Left hindlimb (tissue), 1 donor: Measurements from ENCODE around the gene MESP2.

ENCODE experiments used
- DNase-seq: peaks from one replicate; pipeline ENCODE4 v3.0.0-alpha.2; 2018

Gene MESP2

DNA sequence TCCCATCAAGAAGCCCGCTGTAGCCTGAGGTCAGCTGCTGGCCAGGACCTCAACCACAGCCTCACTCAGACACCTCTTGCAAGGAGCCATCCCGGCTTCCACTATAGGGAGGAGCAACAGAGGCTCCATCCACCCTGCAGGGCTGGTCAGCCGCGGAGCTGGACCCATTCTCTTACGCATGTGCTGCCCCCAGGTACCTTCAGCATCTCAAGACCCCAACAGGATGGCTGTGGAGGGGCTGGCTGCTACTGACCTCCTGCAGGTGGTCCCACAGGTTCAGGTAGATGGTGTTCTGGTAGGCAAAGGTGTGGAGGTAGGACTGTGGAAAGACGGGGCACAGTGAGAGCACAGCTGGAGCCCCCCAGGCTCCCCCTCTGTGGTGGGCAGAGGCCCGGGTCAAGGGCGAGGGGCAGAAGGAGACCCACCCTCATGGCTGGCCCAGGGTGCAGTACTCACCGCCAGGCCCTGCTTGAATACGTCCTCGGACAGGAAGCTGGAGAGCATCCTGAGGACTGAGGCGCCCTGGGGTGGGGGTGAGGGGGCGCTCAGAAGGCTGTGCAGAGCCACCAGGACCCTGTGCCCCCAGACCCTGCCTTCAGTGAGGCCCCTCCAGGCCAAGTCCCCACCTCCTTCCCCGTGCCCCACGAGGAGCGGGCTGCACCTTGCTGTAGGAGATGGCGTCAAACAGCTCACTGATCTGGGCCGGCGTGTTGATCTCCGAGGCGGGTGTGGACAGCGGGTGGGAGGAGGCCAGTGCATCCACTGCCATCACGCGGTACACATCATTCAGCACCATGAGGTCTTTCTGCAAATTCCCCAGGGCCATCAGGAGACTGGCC lies 27.1 kb downstream of the MESP2 start:
- DNase-seq = no peak

DNA sequence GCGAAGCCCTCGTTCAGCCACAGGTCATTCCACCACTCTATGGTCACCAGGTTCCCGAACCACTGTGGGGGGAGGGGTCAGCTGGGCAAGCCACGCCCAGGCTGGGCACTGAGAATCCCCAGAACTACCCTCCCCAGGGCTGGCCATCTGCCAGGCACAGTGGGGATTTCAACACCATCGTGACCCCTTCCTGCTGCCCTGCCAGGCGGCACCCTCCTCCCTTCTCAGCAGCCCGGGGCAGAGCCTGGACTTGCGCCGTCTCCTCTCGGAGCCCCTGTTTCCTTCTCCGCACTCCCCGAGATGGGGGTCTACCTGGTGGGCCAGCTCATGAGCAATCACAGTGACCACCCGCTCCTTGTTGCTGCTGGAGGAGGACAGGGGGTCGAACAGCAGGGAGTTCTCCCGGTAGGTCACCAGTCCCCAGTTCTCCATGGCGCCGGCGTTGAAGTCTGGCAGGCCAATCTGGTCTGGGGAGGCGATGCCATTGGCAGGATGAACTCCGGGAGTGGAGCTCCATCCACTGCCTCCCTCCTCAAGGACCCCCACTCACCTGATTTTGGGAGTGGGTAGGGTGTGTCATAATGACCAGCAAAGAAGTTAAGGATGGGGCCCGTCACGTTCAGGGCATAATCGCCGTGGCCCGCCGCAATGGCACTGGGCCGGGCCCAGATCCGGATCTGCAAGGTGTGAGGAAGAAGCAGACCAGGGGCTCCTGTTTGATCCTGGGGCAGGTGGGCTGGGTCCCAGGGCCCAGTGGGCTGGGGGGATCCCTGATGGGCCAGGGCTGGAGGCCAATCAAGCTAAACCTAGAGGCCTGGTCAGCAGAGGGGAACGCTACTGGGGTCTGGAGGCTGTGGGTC lies 28.0 kb downstream of the MESP2 start:
- no peak for DNase-seq

DNA sequence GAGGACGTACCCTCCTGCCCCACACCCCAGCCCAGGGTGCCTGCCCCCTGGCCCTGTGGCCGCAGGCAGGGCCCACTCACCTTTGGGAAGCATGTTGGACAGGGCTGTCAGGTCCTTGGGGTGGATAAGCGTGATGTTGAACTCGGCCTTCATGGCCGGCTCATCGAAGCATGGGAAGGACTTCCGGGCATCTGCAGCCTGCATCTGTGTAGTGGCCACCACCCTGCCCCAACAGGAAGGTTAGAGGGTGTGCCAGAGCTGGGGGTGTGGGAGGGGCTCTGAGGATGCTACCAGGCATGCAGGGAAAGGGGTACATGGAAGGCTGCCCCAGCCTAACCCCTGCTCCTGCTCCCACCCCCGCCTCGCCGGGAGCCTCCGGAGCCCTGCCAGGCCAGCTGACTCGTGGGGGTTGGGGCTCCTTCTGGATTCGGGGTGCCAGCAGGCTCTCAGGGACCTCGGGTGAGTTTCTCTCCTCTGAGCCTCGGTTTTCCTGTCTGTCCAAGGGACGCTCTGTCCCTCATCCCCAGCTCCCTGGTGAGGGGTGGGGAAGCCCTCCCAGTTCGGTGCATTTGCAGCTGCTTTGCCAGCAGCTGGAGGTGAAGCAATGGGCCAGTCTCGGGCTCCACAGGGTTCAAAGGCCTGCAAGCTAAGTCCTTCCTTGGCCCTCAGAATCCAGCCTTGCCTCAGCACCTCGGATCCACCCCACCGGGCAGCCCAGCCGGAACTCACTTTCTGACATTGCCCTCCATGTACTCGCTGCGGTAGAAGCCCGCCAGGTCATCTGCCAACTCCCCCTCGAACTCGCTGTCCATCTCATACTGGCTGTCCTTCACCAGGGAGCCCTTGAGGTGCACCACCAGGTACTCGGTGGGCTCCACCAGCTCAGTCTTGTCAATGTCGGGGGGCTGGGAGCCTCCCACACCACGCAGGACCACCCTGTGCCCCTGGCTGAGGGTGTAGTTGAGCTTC lies 29.4 kb downstream of the MESP2 start:
- no peak for DNase-seq

DNA sequence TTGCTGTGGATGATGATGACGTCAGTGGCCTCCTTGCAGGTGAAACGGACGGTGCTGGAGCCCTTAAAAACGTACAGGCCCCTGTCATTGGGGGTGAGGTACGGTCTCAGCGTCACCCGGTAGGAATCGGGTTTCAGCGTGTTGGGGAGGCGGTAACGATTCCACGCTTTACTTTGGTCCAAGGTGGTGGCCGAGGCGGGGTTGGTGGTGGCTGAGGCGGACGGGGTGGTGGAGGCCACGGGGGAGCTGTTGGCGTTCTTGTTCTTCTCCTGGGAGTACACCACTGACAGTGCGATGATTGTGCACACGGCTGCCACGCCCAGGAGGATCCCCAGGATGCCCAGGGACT lies 30.1 kb downstream of the MESP2 start:
- no peak for DNase-seq

DNA sequence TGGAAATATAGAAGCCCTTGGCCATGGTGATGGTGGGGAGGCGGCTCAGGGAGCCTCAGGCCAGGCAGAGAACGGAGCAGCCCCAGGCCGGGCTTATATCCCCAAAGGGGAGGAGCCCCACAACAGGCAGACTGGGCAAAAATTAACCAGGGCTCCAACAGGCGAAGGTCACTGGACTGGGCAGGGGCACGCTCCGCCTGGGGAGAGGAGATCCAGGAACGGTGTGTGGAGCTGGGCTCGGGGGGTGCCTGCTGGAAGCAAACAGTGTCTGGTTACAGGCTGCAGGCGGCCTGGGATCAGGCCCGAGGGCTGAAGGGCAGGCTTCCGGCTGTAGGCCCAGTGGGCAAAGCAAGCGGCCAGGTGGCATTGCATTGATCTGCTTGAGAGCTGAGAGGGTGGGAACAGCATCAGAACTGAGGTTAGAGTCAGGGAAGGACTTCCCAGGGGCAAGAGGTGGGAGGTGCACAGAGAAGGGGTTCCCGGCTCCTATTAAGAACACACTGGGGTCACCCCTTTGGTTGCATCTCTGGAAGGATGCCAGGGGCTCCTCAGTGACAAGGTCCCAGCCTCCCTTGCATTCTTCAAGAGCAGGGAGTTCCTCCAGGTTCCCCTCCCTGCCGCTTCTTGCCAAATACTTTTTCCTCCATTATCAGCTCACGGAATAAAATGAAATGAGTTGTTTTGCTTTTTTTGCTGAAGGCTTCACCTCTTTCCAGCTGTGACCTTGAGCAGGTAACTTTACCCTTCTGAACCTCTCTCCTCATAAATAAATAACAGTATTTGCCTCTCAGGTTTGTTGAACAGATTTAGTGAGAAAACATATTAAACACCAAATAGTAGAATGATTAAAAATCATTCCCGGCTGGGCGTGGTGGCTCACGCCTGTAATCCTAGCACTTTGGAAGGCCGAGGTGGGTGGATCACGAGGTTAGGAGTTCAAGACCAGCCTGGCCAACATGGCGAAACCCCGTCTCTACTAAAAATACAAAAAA lies 30.7 kb downstream of the MESP2 start:
- no peak for DNase-seq

DNA sequence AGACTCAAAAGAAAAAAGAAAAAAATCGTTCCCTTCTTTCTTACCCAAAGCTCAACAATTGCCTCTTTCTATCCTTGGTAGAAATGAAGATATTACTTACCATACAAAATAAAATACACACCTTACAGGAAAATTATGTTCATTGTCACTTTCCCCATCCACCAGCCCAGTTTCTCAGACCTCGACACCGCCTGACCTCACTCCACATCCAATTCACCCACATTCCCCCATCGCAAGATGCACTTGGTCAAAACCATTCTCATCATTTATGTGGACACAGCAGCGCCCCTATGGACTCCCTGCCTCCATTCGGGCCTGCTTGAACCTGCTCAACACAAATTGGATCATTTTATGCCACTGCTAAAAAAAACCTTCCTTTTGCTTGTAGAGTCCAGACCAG lies 31.6 kb downstream of the MESP2 start:
- DNase-seq = no peak

DNA sequence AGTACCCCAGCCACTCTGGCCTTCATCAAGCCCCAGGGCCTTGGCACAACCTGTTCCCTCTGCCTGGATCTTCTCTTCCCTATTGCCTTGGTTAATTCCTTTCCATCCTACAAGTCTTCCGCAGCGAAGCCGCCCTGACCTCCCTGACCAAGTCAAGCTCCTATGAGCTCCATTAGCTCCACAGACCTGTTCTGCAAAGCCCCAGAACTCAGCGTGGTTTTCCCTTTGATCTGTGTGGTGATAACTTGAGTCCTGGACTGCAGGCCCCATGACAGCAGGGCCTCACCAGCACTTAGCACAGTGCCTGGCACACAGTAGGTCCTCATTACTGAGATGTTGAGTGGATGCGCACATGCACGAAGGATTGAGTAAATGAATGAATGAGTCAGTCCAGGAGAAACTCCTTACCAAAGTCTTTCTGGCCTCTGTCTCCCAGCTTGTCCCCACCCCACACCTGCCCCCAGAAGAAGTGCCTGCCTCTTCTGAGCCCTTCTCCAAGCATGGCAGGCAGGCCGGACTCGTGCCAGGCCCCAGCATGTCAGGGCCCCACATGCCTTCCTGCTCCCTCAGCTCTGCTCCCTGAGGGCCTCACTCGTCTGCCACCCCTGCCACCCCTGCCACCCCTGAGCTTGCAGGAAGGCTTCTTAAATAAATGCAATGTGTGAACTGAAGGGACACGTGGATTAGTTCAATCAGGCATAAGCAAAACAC lies 32.2 kb downstream of the MESP2 start:
- DNase-seq = no peak

DNA sequence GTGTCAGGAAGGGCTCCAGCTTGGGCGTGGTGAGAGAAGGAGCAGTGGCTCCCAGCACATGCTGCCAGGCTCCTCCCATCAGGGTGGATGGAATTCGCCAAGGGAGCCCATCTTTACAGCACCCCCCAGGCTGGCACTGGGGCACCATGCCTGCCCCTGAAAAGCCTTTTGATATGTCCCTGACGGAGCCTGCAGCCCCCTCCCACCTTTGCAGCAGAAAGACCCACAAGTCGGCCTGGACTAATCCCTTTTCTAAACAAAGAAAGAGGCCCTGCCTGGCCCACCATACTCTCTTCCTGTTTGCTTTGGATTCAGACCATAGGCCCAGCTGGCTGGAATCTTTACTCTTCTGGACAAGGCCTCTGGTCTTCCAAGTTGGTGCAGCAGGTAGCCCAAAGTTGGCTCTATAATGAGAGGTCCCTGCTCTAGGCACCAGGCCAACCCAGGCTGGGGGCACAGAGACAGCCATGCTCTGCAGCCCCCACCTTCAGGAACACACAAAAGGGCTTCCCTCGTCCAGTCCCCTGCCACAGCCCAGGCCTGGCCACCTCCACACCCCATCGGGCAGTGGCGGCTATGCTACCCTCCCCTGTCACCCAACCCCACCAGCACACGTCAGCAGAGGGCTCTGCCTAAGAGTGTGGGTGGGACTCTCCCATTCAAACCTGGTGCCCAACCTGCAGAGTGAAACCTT lies 33.1 kb downstream of the MESP2 start:
- no peak for DNase-seq

DNA sequence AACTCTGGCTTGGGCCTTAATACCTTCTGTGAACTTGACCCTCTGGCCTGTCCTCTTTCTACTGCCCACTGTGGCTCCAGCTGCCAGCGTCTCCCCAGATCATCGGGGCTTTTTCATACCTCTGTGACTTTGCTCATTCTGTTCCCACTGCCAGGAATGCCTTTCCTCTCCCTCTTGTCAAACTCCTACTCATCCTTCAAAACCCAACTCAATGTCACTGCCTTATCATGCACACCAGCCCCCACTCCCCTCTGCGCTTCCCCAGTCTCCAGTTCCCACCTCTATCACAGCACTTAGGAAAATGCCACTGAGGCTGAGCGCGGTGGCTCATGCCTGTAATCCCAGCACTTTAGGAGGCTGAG lies 33.6 kb downstream of the MESP2 start:
- DNase-seq = no peak

DNA sequence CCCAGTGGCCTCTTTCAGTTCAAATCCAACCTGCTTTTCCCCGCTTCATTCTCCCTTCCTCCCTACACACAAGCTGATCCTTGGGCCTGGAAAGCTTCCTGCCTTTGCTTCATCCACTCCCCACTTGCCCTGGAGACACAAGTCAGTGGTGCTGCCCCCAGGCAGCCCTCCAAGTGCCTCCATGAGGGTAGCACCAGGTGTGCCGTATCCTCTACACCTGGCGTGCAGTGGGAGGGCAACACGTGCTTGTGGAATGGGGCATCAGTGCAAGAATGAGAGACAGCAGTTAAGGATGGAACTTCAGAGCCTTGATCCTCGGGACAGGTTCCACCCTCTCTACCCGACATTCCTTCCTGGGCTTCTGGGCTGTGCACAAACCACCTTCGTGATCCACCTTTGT lies 34.7 kb downstream of the MESP2 start:
- no peak for DNase-seq

DNA sequence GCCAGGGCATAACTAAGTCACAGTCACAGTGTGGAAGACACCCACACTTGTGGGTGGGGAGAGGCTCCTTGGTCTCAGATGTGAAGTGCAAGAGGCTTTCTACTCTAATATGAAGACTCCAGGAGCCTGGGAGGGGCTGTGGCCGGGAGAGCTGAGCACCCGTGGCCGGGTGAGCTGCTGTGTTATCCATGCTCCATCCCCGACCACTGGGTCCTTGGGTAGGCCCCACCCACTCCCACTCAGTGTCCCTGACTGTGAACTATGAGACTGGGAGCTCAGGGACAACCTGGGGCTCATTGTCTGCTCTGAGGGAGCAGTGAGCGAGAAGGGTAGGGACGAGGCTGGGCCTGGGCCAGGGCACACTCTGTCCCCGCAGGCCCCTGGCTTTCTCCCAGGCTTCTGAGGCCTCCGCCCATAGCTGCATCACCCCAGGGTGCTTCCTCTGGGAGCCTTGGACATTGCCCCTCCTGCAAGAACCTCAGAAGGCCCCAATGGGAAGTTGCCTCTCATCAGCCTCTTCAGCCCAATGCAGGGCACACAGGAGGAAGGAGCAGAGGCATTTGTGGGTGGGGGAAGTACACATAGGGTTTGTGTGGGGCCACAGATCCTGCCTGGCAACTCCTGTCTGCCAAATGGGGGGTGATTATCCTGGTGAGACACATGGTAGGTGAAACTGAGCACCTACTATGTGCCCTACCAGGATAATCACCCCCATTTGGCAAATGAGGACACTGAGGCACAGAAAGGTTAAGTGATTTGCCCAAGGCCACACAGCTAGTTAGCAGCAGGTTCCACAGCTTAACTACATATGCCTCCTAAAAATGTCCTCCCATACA lies 36.1 kb downstream of the MESP2 start:
- DNase-seq = no peak

DNA sequence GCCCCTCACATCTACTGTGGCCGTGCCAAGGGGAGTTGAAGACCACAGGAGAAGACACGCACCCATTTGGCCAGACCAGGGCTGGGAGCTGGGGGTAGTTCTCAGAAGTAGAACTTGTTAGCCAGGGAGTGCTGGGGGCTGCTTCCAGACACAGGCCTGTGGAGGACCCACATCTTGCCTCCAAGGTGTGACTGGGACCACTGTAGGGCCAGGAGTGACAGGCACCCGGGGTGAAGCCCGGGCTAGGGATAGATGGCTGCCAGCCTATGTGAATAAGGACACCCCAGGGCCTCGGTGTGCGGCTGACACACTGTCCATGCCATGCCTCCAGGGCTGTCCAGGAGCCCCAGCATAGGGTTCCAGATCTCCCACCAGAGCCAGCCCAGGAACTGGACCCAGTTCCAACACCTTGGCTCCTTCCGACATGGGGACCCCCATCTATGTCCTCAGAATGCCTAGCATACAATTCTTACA lies 36.8 kb downstream of the MESP2 start:
- DNase-seq = no peak

DNA sequence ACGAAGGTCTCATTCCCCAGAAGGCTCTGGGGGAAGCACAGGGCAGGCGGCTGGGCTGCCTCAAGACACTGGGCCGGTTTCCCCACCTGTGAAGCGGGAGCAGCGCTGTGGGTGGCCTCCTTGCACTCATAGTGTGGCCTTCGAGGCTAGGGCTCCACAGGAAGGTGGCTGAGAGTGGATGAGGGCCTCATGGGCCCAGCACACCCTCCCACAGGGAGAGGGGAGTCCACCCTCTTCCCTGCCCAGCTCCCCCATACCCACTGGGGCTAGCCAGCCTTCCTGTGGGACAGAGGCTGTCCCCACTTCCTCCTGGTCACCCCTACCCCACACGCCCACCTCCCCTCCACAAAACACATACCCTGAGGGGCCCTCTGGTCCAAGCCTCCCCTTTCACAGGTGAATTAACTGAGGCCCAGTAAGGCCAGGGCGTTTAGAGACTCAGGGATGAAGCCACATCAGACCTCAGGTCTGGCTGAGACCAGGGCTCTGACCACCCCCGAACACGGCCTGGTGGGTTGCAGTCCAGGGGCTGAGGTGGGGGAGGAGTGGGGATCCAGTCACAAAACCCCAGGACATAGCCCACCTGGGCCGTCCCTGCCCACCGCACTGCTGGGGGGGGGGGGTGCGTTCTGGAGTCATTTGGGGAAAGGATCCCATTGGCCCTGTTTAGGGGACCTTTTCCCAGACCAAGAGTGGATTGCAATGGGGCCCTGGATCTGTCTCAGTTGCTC lies 37.4 kb downstream of the MESP2 start:
- no peak for DNase-seq

DNA sequence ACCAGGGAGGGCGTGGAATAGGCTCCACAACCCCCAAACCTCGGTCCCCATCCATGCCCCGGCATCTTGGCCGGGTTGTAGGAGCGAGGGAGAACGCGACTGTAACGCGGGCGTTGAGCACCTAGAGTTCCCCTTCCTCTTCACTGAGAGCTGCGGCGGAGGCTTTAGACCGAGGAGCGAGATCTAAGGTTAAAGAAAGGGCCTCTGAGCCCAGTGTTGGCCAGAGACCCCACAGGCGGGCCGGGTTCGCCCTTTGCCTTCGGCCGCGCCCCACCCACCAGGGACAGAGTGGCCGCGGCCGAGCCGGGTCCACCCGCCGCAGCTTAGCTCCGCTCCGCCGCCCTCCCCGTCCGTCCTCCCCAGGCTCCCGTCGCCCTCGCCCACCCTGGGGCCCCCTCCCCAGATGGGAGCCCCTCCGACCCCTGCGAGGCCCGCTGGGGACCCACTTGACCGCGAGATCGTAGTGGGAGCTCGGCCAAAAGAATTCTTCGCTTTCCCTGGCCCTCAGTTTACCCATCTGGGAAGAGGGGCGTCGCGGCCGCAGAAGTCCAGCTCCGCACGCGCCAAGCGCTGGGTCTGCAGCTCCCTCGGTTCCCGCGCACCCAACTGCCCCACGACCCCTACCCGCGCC lies 38.1 kb downstream of the MESP2 start:
- no peak for DNase-seq

DNA sequence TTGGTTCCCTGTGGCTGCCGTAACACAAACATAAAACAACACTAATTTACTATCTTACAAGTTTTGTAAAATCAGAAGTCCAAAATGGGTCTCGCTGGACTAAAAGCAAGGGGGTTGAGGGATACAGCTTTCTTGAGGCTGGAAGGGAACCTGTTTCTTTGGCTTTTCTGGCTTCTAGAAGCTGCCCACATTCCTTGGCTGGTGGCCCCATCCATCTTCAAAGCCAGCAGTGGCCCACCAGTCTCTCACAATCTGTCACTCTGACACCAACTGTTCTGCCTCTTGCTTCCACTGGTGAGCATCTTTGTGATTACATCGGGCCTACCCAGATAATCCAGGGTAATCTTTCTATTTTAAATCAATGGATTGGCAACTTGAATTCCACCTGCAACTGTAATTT lies 39.6 kb downstream of the MESP2 start:
- DNase-seq = no peak

DNA sequence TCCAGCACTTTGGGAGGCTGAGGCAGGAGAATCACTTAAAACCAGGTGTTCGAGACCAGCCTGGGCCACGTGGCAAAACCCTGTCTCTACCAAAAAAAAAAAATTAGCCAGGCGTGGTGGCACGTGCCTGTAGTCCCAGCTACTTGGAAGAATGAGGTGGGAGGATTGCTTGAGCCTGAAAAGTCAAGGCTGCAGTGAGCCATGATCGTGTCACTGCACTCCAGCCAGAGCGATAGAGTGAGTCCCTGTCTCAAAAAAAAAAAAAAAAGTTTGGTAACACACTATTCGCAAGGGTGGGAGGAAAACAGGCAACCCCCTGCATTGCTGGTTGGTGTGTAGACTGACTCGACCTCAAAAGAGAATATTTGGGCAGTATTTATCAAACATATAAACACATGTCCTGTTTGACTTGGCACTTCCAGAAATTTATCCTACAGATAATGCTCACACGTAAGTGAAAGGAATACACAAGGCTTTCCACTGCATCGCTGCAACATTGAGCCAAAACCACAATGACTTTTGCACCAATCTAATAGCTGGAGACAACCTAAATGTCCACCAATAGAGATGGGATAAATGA lies 41.7 kb downstream of the MESP2 start:
- DNase-seq = no peak

DNA sequence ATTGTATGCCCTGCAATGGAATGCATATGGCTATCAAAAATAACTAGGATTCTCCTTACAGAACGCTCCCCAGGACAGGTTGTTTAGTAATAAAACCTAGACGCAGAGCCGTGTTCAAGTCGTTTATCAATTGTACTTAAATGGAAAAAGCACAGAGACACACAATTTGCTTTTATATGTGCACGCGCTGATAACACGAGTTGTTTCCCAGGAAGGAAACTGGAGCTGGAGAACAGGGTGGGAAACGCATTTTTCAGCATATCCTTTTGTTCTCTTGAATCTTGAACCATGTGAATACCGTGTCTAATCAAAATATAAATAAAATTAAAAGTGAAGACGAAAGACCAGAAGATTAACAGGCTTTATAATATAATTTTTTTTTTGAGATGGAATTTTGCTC lies 42.2 kb downstream of the MESP2 start:
- DNase-seq = no peak
